NB4 (cell line): ENCODE measurements around the gene IREB2.
A peak's percentile ranks its signal among the peaks of the same experiment; 100 is the strongest.

ENCODE experiments used
- DNase-seq: peaks from one replicate; pipeline ENCODE4 v3.0.0; 2010; ENCODE audit warnings: low read depth
- H3K4me3 ChIP-seq: one replicate; pipeline ENCODE4 v1.5.1; 2011; ENCODE audit warnings: mild to moderate bottlenecking, low read depth, low read length, moderate library complexity
- MYC ChIP-seq: IDR thresholded peaks from 2 replicates; pipeline ENCODE4 v1.6.1; 2011; ENCODE audit warnings: low read depth, low read length
- POLR2A ChIP-seq: IDR thresholded peaks from 2 replicates; pipeline ENCODE4 v1.6.1; 2011; ENCODE audit warnings: mild to moderate bottlenecking; ENCODE audit not compliant: insufficient read length; ENCODE audit errors: extremely low read depth
- TF ChIP-seq, protein P1 (sequence below): IDR thresholded peaks from 2 replicates; pipeline ENCODE4 v1.6.1; 2011; ENCODE audit warnings: low read depth, low read length
- TF ChIP-seq, protein P2 (sequence below): IDR thresholded peaks from one replicate; pipeline ENCODE4 v1.5.1; 2012; ENCODE audit warnings: low read depth, low read length

The IREB2 gene

DNA sequence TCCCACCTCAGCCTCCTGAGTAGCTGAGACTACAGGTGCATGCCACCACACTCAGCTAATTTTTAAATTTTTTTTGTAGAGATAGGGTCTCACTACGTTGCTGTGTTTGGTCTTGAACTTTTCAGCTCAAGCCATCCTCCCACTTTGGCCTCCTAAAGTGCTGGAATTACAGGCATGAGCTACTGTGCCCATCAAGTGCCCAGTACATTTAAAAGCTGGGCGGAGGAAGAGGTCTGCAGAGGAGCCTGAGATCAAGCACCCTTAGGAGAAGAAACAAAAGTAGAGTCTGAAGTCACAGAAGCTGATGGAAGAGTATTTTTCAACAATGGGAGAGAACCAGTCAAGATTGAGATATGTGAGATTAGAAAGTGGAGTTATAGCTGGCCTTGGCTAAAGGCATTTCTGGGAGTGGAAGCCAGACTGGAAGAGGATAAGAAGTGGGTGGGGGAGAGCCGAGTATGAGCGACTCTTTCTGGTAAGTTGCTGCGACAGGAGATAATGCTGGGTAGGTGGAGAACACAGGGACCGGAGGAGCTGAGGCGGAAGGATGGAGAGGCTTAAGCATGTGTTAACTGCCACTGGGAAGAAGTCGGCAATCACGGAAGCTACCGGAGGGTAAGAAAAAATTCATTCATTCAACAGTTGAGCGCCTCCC lies 782 bp upstream of the IREB2 start:
- DNase-seq = no peak
- TF ChIP-seq MYC (no peak), POLR2A (no peak)
- TF ChIP-seq, protein P1, sequence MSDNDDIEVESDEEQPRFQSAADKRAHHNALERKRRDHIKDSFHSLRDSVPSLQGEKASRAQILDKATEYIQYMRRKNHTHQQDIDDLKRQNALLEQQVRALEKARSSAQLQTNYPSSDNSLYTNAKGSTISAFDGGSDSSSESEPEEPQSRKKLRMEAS = no peak
- TF ChIP-seq, protein P2, sequence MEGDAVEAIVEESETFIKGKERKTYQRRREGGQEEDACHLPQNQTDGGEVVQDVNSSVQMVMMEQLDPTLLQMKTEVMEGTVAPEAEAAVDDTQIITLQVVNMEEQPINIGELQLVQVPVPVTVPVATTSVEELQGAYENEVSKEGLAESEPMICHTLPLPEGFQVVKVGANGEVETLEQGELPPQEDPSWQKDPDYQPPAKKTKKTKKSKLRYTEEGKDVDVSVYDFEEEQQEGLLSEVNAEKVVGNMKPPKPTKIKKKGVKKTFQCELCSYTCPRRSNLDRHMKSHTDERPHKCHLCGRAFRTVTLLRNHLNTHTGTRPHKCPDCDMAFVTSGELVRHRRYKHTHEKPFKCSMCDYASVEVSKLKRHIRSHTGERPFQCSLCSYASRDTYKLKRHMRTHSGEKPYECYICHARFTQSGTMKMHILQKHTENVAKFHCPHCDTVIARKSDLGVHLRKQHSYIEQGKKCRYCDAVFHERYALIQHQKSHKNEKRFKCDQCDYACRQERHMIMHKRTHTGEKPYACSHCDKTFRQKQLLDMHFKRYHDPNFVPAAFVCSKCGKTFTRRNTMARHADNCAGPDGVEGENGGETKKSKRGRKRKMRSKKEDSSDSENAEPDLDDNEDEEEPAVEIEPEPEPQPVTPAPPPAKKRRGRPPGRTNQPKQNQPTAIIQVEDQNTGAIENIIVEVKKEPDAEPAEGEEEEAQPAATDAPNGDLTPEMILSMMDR = no peak

DNA sequence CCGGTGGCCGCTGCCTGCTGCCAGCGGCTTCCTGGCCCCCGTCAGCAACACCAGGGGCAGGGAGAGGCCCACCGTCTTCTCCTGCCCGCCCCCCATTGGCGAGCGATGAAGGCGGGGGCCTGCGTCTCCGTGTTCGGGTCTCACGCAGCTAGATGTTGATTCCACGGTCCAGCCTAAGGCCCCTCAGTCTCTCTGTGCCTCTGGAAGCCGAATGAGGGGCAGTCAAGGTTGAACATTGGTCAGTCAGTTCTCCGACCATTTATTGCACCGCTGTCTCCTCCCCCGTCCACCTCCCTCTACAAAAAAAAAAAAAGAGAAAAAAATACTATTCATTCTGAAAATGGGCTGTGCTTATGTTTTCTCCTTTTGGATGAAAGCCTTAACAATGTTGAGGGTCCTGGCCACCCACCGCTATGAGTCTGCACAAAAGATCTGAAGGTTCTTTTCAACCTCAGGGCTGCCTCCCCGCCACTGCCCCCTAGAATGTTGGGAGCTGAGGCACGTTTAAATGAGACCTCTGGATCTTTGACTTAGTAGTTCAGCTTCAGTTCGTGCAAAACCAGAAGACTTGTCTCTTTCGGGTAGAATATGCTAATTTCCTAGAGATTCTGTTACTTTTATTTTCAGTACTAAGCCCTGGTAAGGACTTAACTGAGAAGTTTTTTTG lies 736 bp downstream of the IREB2 start:
- DNase-seq = peak; percentile 64
- peak overlapping the region; percentile 94 for H3K4me3 ChIP-seq
- TF ChIP-seq, protein P2 = peak; percentile 43
- TF ChIP-seq, protein P1 = no peak

More for the DNA sequence above, 782 bp upstream of the IREB2 start:
- peak overlapping the region; percentile 87 for H3K4me3 ChIP-seq

DNA sequence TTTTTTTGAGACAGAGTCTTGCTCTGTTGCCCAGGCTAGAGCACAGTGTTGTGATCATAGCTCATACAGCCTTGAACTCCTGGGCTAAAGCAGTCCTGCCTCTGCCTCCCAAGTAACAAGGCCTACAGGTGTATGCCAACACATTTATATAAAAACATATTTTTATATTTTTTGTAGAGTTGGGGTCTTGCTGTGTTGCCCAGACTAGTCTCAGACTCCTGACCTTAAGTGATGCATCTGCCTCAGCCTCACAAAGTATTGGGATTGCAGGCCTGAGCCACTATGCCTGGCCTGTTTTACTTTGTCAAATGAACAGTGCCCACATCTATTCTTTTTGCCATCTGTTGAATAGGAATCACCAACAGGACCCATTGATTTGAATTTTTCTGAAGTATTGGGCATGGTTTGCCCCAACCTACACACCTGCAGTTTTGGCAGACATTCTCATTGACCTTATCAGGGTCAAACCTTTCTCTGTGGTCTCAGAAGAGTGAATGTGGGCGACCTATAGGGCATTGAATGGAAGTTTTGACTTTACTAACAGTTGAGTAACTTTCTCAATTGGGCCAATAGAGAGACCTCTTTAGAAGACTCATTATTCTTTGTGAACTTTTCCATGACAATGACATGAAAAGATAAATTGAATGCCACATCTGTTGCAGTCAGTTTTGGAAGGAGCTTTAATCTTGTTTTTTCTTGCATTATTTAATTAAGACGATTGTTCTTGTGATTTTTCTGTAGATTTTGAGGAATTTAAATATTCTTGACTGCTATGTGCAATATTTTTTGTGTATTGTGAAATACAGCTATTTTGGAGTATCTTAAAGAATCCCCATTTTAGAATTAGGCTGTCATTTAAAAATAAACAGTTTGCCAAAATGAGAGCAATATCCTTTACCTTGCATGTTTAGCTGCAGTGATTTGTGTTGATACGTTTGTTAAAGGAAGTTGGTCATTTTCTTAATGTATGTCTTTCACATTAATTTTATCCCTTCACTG lies 2.7 kb downstream of the IREB2 start:
- no peak for DNase-seq
- H3K4me3 ChIP-seq = peak overlapping the region; percentile 94
- TF ChIP-seq, protein P1 = no peak
- TF ChIP-seq, protein P2 = no peak
- TF ChIP-seq POLR2A (no peak), MYC (no peak)

DNA sequence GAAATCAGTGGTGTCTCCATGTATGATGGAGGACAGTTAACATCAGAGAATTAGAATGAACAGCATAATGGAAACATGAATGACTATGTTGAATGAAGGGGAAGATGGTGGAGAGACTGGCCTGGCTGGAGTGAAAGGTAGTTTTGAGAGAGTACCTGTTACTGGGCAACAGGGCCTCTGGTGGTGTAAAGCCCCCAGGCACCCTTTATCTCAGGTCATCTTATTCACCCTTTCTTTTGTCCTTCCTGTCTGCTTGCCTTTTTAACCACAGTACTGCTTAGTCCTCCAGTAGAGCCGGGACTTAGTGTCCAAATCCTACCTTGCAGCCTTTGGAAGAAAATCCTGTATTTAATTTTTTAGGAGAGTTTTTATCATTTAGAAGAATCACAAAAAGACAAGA lies 6.2 kb downstream of the IREB2 start:
- no peak for DNase-seq
- TF ChIP-seq, protein P2 = no peak
- no peak for TF ChIP-seq POLR2A
- TF ChIP-seq, protein P1 = no peak
- TF ChIP-seq MYC = no peak

DNA sequence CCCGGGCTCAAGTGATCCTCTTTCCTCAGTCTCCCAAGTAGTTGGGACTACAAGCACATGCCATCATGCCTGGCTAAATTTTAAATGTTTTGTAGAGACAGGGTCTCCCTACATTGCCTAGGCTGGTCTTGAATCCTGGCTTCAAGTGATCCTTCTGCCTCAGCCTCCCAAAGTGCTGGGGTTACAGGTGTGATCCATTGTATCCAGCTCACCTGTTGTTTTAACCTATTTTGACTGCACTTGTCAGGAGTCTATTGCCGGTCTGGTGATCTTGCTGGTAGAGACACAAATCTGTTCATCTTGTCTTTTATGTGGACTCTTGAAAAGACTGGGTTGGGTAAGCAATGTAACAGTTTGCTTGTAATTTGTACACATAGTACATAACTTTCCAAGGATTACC lies 7.9 kb downstream of the IREB2 start:
- TF ChIP-seq, protein P1 = no peak
- TF ChIP-seq, protein P2 = no peak
- TF ChIP-seq MYC (no peak), POLR2A (no peak)

More for the DNA sequence above, 6.2 kb downstream of the IREB2 start:
- no peak overlapping the region for H3K4me3 ChIP-seq

More for the DNA sequence above, 7.9 kb downstream of the IREB2 start:
- H3K4me3 ChIP-seq = no peak overlapping the region
- DNase-seq = no peak
